Measurements from ENCODE around the gene MAU2.
"Not testable (repeated sequence)": the region's sequence is repeated elsewhere in the genome, so short reads cannot be mapped to it uniquely, and the experiment has no call there.

The MAU2 gene

GRCh38 chr19:19385896-19386869 is 65.6 kb downstream of the MAU2 start:
- peak; percentile 45 for DNase-seq

- no peak for DNase-seq
Measured at GRCh38 chr19:19387108-19387507, 66.5 kb downstream of the MAU2 start.

- no peak for DNase-seq
Measured at GRCh38 chr19:19388568-19389555, 68.2 kb downstream of the MAU2 start.

GRCh38 chr19:19389683-19390082 is 69.1 kb downstream of the MAU2 start:
- not testable (repeated sequence) for DNase-seq

- DNase-seq: not testable (repeated sequence)
Measured at GRCh38 chr19:19394333-19394732, 73.7 kb downstream of the MAU2 start.

- no peak for DNase-seq
Measured at GRCh38 chr19:19399733-19400433, 79.3 kb downstream of the MAU2 start.

GRCh38 chr19:19402656-19403372 is 82.2 kb downstream of the MAU2 start:
- no peak for DNase-seq

GRCh38 chr19:19403373-19403901 is 82.8 kb downstream of the MAU2 start:
- no peak for DNase-seq

GRCh38 chr19:19404879-19405860 is 84.5 kb downstream of the MAU2 start, which contains the start of gene GATAD2A:
GATAD2A (plus strand) TSS chr19:19405675; CDS start chr19:19465346, 59,671 bp downstream.
- peak; percentile 89 for DNase-seq

GRCh38 chr19:19405971-19406877 is 85.6 kb downstream of the MAU2 start:
- peak; percentile 26 for DNase-seq

GRCh38 chr19:19406878-19407632 is 86.4 kb downstream of the MAU2 start:
- peak; percentile 13 for DNase-seq

- no peak for DNase-seq
Measured at GRCh38 chr19:19407633-19407930, 87.0 kb downstream of the MAU2 start.

Data from effector CD8-positive, alpha-beta T cell (primary cell).